CD4-positive, alpha-beta T cell treated with Interleukin-17A for 1 hour (primary cell): ENCODE measurements around the gene PM20D2.
"Not testable (repeated sequence)": the region's sequence is repeated elsewhere in the genome, so short reads cannot be mapped to it uniquely, and the experiment has no call there.

Experiments
- DNase-seq: peaks from one replicate; pipeline ENCODE4 v3.0.0-alpha.2; 2020

Gene PM20D2, protein sequence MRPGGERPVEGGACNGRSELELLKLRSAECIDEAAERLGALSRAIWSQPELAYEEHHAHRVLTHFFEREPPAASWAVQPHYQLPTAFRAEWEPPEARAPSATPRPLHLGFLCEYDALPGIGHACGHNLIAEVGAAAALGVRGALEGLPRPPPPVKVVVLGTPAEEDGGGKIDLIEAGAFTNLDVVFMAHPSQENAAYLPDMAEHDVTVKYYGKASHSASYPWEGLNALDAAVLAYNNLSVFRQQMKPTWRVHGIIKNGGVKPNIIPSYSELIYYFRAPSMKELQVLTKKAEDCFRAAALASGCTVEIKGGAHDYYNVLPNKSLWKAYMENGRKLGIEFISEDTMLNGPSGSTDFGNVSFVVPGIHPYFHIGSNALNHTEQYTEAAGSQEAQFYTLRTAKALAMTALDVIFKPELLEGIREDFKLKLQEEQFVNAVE

DNA sequence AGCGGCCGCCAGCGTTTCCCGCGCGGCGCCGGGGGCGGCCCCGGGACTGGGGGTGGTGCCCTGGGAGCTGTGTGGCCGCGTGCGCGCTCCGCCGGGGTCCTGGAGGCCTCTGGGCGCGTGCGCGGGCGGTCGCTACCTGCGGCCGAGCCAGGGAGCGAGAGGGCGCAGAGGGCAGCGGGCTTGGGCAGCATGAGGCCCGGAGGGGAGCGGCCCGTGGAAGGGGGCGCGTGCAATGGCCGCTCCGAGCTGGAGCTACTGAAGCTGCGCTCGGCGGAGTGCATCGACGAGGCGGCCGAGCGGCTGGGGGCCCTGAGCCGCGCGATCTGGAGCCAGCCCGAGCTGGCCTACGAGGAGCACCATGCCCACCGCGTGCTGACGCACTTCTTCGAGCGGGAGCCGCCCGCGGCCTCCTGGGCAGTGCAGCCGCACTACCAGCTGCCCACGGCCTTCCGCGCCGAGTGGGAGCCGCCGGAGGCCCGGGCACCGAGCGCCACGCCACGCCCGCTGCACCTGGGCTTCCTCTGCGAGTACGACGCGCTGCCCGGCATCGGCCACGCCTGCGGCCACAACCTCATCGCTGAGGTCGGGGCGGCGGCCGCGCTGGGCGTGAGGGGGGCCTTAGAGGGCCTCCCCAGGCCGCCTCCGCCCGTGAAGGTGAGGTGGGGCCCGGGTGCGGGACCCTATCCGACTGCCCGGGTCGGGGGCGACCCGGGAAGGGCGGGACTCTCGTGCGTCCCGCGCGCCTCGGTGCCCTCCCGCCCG is at the start of gene PM20D2:
Gene PM20D2 (plus strand): TSS at position 100 of the 762 bp plus-strand sequence. CDS start 90 bp downstream, at position 190.
- DNase-seq, result peak; percentile 61

- DNase-seq, result no peak
Measured at GRCh38 chr6:89098461-89098860, 47.4 kb upstream of the PM20D2 start.

GRCh38 chr6:89100114-89100513 is 45.7 kb upstream of the PM20D2 start:
- no peak for DNase-seq

DNA sequence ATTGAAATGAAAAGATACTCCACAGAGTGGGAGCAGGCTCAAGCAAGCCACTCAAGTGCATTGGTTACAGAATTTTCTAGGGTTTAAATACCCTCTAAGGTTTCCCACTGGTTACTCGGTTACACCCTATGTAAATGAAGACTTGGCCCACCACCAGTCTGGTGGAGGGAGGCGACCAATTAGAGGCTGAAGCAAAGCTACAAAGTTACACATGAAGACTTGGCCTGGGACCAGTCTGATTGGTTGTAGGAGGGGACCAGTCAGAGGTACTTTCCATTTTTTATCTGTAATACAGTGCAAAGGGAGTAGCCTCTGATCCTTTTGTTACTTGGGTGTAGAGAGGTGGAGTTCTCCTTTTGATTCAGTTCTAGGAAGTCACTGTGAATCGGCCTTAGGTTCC is 35.6 kb upstream of the PM20D2 start:
- no peak for DNase-seq

- no peak for DNase-seq
Measured at GRCh38 chr6:89111933-89112332, 33.9 kb upstream of the PM20D2 start.

GRCh38 chr6:89116702-89117101 is 29.2 kb upstream of the PM20D2 start:
- DNase-seq, result no peak

- DNase-seq, result peak; percentile 32
Measured at GRCh38 chr6:89117211-89118108, 28.4 kb upstream of the PM20D2 start, which contains the start of gene SRSF12. Gene SRSF12, minus strand, starts transcription at chr6:89118071. Its CDS starts 184 bp downstream, at chr6:89117887.

- DNase-seq, result no peak
Measured at GRCh38 chr6:89118931-89119330, 26.9 kb upstream of the PM20D2 start.

GRCh38 chr6:89120371-89120770 is 25.5 kb upstream of the PM20D2 start:
- DNase-seq, result no peak

GRCh38 chr6:89121934-89122333 is 23.9 kb upstream of the PM20D2 start:
- no peak for DNase-seq

- DNase-seq, result peak; percentile 43
Measured at GRCh38 chr6:89122625-89123024, 23.2 kb upstream of the PM20D2 start.

- not testable (repeated sequence) for DNase-seq
Measured at GRCh38 chr6:89128256-89128671, 17.6 kb upstream of the PM20D2 start.

- DNase-seq, result no peak
Measured at GRCh38 chr6:89131599-89131998, 14.3 kb upstream of the PM20D2 start.

DNA sequence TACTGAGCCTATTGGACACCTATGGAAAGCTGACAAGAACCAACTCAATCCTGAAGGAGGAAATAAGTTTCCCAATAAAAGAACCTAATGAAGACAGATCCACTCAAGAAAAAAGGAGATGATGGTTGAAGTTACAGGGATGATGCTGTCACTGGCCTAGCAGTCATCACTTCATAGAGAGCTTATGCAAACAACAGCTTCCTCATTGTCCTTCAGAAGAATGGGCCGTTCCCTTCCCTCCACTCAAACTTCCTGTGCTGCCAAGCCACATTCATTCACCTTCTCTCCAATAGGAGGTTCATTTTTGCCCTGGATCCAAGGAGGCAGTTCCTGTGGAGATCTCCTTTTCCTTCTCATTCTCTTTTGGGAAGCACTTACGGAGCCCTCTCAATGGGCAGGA is 13.8 kb upstream of the PM20D2 start:
- DNase-seq, result no peak

DNA sequence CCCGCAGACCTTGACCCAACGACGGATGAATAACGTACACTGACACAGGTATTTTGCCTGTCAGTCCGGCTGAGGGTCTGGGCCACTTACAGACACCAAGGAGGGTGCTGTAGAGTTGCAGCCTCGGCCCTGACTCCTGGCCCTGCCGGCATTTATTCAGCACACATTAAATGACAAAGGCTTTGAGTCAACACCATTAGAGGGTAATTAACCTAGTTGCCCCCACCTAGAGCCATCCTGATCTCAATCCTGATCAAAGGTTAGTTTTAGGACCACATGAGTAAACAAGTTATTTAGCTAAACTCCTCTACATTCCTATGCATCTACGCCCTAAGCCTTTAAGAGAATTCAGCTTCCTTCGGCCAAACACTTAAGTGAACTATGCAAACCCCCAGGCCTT is 11.9 kb upstream of the PM20D2 start:
- no peak for DNase-seq

- DNase-seq, result no peak
Measured at GRCh38 chr6:89134723-89135122, 11.1 kb upstream of the PM20D2 start.

DNA sequence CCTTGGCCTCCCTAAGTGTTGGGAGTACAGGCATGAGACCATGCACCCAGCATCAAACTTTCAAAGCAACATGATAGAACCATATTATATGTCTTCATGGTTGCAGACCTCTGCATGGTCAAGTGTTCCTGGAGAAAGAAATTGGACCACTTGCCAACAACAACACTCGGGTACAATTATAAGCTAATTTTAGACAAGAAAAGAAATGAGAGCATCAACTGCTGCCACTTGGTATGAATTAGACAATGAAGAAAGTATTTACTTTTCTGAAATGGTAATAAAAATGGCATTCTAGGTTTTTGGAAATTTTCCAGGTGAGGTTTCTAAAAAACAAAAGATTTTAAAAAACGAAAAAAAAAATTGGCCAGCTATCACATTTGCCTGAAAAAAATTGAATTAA is 7.7 kb upstream of the PM20D2 start:
- no peak for DNase-seq

DNA sequence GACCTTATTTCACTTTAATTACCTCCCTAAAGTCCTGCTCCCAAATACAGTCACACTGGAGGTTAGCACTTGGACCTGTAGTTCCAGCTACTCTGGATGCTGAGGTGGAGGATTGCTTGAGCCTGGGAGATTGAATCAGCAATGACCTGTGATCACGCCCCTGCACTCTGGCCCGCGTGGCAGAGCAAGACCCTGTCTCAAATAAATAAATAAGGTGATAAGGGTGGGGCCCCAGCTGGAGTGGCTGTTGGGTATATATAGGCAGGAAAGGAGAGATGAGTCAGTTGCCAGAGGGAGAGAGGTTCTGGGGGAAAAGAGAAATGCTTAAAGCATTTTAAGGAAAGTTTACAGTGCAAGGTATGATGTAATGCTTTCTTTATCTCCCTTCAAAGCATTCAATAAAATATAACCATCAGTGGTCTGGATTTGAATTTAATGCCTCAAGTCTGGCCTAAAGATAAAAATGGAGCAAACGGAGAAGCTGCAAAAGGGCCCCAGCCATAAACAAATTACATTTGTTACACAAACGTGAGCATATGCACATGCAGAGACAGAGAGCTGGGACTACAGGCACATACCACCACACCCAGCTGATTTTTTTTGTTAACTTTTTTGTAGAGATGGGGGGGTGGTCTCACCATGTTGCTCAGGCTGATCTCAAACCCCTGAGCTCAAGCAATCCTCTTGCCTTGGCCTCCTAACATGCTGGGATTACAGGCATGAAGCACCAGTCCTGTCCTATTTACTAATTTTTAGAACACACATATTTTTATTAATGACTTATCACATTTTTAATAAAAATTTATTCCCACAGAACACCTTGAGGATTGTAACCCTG is 6.1 kb upstream of the PM20D2 start:
- no peak for DNase-seq

DNA sequence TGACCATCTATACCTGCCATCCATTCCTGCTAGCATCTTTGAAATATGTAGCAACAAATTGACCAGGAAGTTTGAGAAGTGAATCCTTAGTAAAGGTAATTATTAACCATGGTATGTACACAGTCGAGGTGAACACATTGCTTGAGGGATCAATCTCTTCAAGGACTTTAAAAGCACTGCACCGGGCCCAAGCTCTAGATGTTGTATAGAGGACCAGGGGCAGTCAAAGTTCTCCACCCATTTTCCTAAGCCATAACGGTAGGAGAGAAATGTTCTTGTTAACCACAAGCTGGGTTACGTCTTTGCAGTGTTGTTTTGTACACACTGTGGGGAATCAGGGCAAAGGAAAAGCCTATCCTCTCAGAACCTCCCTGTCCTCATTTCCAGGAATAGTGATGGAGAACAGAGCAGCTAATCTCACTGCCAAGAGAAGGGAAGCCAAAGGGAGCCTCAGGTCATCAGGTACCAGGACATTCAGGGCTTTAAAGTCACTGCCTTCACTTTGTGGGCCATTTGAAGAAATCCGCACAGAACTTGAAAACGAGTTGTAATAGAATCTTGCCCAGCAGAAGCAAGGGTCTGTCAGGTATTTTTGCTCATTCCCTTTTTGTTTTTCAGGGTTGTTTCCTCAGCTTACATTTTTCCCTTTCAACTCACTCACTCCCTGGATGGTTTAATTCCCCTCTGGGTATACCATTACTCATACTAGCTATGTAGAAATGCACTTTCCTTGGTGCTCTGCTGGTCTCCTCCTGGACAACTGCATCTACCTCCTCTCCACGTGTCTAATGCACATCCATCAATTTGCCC is 5.3 kb upstream of the PM20D2 start:
- no peak for DNase-seq

- no peak for DNase-seq
Measured at GRCh38 chr6:89144354-89144906, 1.4 kb upstream of the PM20D2 start.
